Hematopoietic multipotent progenitor cell treated with erythropoietin and hydrocortisone succinate and interleukin-3 and kit ligand, for 8 days (in vitro differentiated cells): Measurements from ENCODE around the gene WASF2.
"Not testable (repeated sequence)": the region's sequence is repeated elsewhere in the genome, so short reads cannot be mapped to it uniquely, and the experiment has no call there.

Experiments
- DNase-seq: peaks from one replicate; pipeline ENCODE4 v3.0.0-alpha.2; 2015

Gene WASF2

GRCh38 chr1:27521336-27521831, 31.4 kb upstream of the WASF2 start:
- DNase-seq: no peak

- no peak for DNase-seq
Observed at GRCh38 chr1:27520651-27521050, 30.7 kb upstream of the WASF2 start.

- DNase-seq: no peak
Observed at GRCh38 chr1:27519331-27520258, 29.6 kb upstream of the WASF2 start.

- DNase-seq: no peak
Observed at GRCh38 chr1:27518808-27519207, 28.8 kb upstream of the WASF2 start.

- no peak for DNase-seq
Observed at GRCh38 chr1:27517907-27518718, 28.1 kb upstream of the WASF2 start.

GRCh38 chr1:27517301-27517700, 27.3 kb upstream of the WASF2 start:
- no peak for DNase-seq

- no peak for DNase-seq
Observed at GRCh38 chr1:27515626-27516025, 25.7 kb upstream of the WASF2 start.

GRCh38 chr1:27513958-27514357, 24.0 kb upstream of the WASF2 start:
- DNase-seq: no peak

- DNase-seq: no peak
Observed at GRCh38 chr1:27513528-27513927, 23.6 kb upstream of the WASF2 start.

- DNase-seq: no peak
Observed at GRCh38 chr1:27509127-27510080, 19.4 kb upstream of the WASF2 start.

GRCh38 chr1:27507960-27508665, 18.1 kb upstream of the WASF2 start:
- DNase-seq: peak; percentile 46

GRCh38 chr1:27506703-27507102, 16.7 kb upstream of the WASF2 start:
- DNase-seq: no peak

GRCh38 chr1:27505420-27505680, 15.4 kb upstream of the WASF2 start:
- DNase-seq: no peak

GRCh38 chr1:27504588-27505419, 14.8 kb upstream of the WASF2 start:
- no peak for DNase-seq

- no peak for DNase-seq
Observed at GRCh38 chr1:27503844-27504587, 14.0 kb upstream of the WASF2 start.

- no peak for DNase-seq
Observed at GRCh38 chr1:27503033-27503432, 13.1 kb upstream of the WASF2 start.

- DNase-seq: not testable (repeated sequence)
Observed at GRCh38 chr1:27501159-27501558, 11.2 kb upstream of the WASF2 start.

- DNase-seq: no peak
Observed at GRCh38 chr1:27499142-27499541, 9.2 kb upstream of the WASF2 start.

GRCh38 chr1:27496604-27497155, 6.7 kb upstream of the WASF2 start:
- DNase-seq: no peak

GRCh38 chr1:27492796-27493195, 2.8 kb upstream of the WASF2 start:
- no peak for DNase-seq
